Naive thymus-derived CD4-positive, alpha-beta T cell (primary cell): Measurements from ENCODE around the gene YIPF5. TPM values are rescaled to one million over a fixed set of nuclear protein-coding genes. Genes with fewer than 3 reads are reported as not detected.

Experiments used
- ATAC-seq: fragments of 150-1000 bp; cut with Tn5 transposase; 2 replicates; pipeline ENCODE4 v1.10.0; 2021; ENCODE audit warnings: mild to moderate bottlenecking, moderate library complexity
- CTCF ChIA-PET: fragments of 350-600 bp; sonication (Branson Sonifier 250); formaldehyde crosslinking; loops from one replicate; lab custom pipeline; 2021; ENCODE audit warnings: antibody characterized with exemption; lab: Charles Lee
- POLR2A ChIA-PET: fragments of 350-600 bp; sonication (Branson Sonifier 250); formaldehyde crosslinking; loops from one replicate; lab custom pipeline; 2021; ENCODE audit warnings: antibody characterized with exemption, inconsistent platforms; lab: Charles Lee
- DNase-seq, 9 donors: peaks; one replicate each; pipeline versions ENCODE4 v3.0.0 to v3.0.0-alpha.2; 2020 to 2022; ENCODE audit warnings: mixed read lengths in 1 of 9
- H3K27ac ChIP-seq: one replicate; pipeline ENCODE4 v1.7.0; 2013; ENCODE audit warnings: mild to moderate bottlenecking, low read depth, low read length, moderate library complexity
- H3K27me3 ChIP-seq, 2 donors: one replicate each; pipeline ENCODE4 v1.7.0; 2013; ENCODE audit warnings: low read length in 2 of 2, mild to moderate bottlenecking in 2 of 2, moderate library complexity in 2 of 2; ENCODE audit not compliant: control insufficient read depth in 2 of 2, insufficient read depth in 2 of 2
- H3K36me3 ChIP-seq, 3 experiments: 1 replicate in 2 of 3; 2 replicates in 1 of 3; pipeline ENCODE4 v1.7.0; 2013; ENCODE audit warnings: low read length in 3 of 3, mild to moderate bottlenecking in 3 of 3, moderate library complexity in 1 of 3; ENCODE audit not compliant: insufficient read depth in 3 of 3, control insufficient read depth in 2 of 3
- H3K4me1 ChIP-seq, 2 donors: one replicate each; pipeline ENCODE4 v1.7.0; 2013; ENCODE audit warnings: low read length in 2 of 2, mild to moderate bottlenecking in 2 of 2, moderate library complexity in 1 of 2; ENCODE audit not compliant: control insufficient read depth in 2 of 2, insufficient read depth in 2 of 2
- H3K4me3 ChIP-seq: 2 replicates; pipeline ENCODE4 v1.7.0; 2013; ENCODE audit warnings: mild to moderate bottlenecking, low read length
- H3K9me3 ChIP-seq, 3 experiments: 1 replicate in 2 of 3; 2 replicates in 1 of 3; pipeline ENCODE4 v1.7.0; 2013; ENCODE audit warnings: low read length in 3 of 3; ENCODE audit not compliant: control insufficient read depth in 2 of 3
- H3K27ac Mint-ChIP-seq, 9 donors: one replicate each; pipeline ENCODE4 v1.8.0; 2020 to 2022; ENCODE audit warnings: mixed read lengths in 9 of 9, mild to moderate bottlenecking in 8 of 9, moderate library complexity in 5 of 9, inconsistent platforms in 2 of 9
- H3K27me3 Mint-ChIP-seq, 5 donors: one replicate each; pipeline ENCODE4 v1.8.0; 2021 to 2022; ENCODE audit warnings: mixed read lengths in 5 of 5, mild to moderate bottlenecking in 1 of 5
- H3K36me3 Mint-ChIP-seq, 5 donors: one replicate each; pipeline ENCODE4 v1.8.0; 2020 to 2022; ENCODE audit warnings: mixed read lengths in 5 of 5, mild to moderate bottlenecking in 3 of 5, inconsistent platforms in 1 of 5
- H3K4me1 Mint-ChIP-seq, 7 donors: one replicate each; pipeline ENCODE4 v1.8.0; 2020 to 2022; ENCODE audit warnings: mixed read lengths in 7 of 7, mild to moderate bottlenecking in 3 of 7, inconsistent platforms in 1 of 7
- H3K4me3 Mint-ChIP-seq, 10 donors: one replicate each; pipeline ENCODE4 v1.8.0; 2020 to 2022; ENCODE audit warnings: mild to moderate bottlenecking in 10 of 10, mixed read lengths in 10 of 10, moderate library complexity in 6 of 10, inconsistent platforms in 2 of 10
- H3K9me3 Mint-ChIP-seq, 11 donors: one replicate each; pipeline ENCODE4 v1.8.0; 2020 to 2022; ENCODE audit warnings: mixed read lengths in 11 of 11, mild to moderate bottlenecking in 4 of 11, inconsistent platforms in 1 of 11, moderate library complexity in 1 of 11
- intact Hi-C, 2 donors: fragments of 100-400 bp; cut with micrococcal nuclease; formaldehyde crosslinking; loops; one replicate each; pipeline ENCODE4 v1.15.1; 2023
- polyA plus RNA-seq, 2 donors: library from polyadenylated mRNA; unstranded; fragments of 300-500 nt; fragmentation: Illumina TruSeq; gene quantifications; one replicate each; pipeline ENCODE4 v1.2.3, GENCODE V29; 2021
- total RNA-seq, 6 experiments: library from RNA in 5 of 6; stranded (reverse) in 5 of 6; gene quantifications; 1 replicate in 5 of 6; 2 replicates in 1 of 6; pipeline ENCODE4 v1.2.3 and lab custom pipeline; 2021 to 2026

YIPF5 gene
- 10 to 100 TPM; 27.0 to 49.2 (median 38.6) TPM for total RNA-seq
- 10 to 100 TPM; 49.7 to 62.9 TPM for polyA plus RNA-seq
- 42.1 reads per million, percentile 67 among the genes with 10 or more reads in this experiment for total RNA-seq (lab: John Stamatoyannopoulos, UW)

- no peaks in the 10 kb centered on the region for H3K9me3 ChIP-seq
- ChIA-PET POLR2A (interaction anchor here (0.6 to 8.2 kb wide), 10 partner anchors 9 to 1400 kb away, joined by 3 to 135 read pairs (median 4); partner anchors contain the start of genes ARHGAP26 and NR3C1), CTCF (interaction anchor here (0.6 to 4.3 kb wide), 5 partner anchors 13 to 770 kb away, joined by 3 to 25 read pairs (median 8); no protein-coding TSS in a partner anchor)
- H3K27ac ChIP-seq, result peak within 1 kb of the TSS; percentile 91
- peak within 1 kb of the TSS; percentile 85 to 96 (median 95) for H3K27ac Mint-ChIP-seq
- H3K4me3 ChIP-seq, result peak within 1 kb of the TSS; percentile 79
- peaks cover 15 to 19% of the 10 kb centered on the region in 2 donors for H3K4me1 ChIP-seq
- H3K36me3 ChIP-seq, result peaks cover 0 to 7% (median 6%) of the 10 kb centered on the region in 3 experiments
- H3K9me3 Mint-ChIP-seq, result no peaks in the 10 kb centered on the region
- H3K36me3 Mint-ChIP-seq, result peaks cover 0 to 14% (median 5%) of the 10 kb centered on the region in 5 donors
- peaks cover 0 to 29% (median 0%) of the 10 kb centered on the region in 5 donors for H3K27me3 Mint-ChIP-seq
- ATAC-seq (peak; percentile 98), DNase-seq (peak; percentile 90 to 98 (median 98))
- H3K27me3 ChIP-seq, result no peaks in the 10 kb centered on the region
- peak within 1 kb of the TSS; percentile 90 to 99 (median 94) for H3K4me3 Mint-ChIP-seq
- peaks cover 19 to 56% (median 52%) of the 10 kb centered on the region in 7 donors for H3K4me1 Mint-ChIP-seq
- intact Hi-C loops, result loop anchor here (1.0 to 5.0 kb wide), 10 partner anchors 13 to 1813 kb away; partner anchors contain the start of gene ARHGAP26 (in 1 of the 2)
Observed at GRCh38 chr5:144170276-144171024, at the start of gene YIPF5, which contains the start of gene KCTD16. YIPF5 (minus strand) TSS chr5:144170659; CDS start chr5:144169955, 704 bp downstream. KCTD16 (plus strand) TSS chr5:144170873.

GRCh38 chr5:144219869-144220268 lies 49.4 kb upstream of the YIPF5 start:
- DNase-seq, result no peak
- CTCF ChIA-PET, result no interaction called here
- Mint-ChIP-seq H3K9me3 (peaks cover 0 to 5% (median 0%) of the 10 kb centered on the region in 11 donors), H3K4me3 (no peak overlapping the region), H3K4me1 (no peaks in the 10 kb centered on the region), H3K27me3 (peaks cover 0 to 26% (median 18%) of the 10 kb centered on the region in 5 donors), H3K36me3 (peaks cover 0 to 4% (median 0%) of the 10 kb centered on the region in 5 donors), H3K27ac (no peak overlapping the region)
- no peak for ATAC-seq
- intact Hi-C loops, result no loop called here
- no peak overlapping the region for H3K4me3 ChIP-seq
- H3K27me3 ChIP-seq, result peaks cover 0 to 3% of the 10 kb centered on the region in 2 donors
- H3K4me1 ChIP-seq, result no peaks in the 10 kb centered on the region
- H3K27ac ChIP-seq, result no peak overlapping the region
- POLR2A ChIA-PET, result no interaction called here
- no peaks in the 10 kb centered on the region for H3K36me3 ChIP-seq
- H3K9me3 ChIP-seq, result no peaks in the 10 kb centered on the region

DNA sequence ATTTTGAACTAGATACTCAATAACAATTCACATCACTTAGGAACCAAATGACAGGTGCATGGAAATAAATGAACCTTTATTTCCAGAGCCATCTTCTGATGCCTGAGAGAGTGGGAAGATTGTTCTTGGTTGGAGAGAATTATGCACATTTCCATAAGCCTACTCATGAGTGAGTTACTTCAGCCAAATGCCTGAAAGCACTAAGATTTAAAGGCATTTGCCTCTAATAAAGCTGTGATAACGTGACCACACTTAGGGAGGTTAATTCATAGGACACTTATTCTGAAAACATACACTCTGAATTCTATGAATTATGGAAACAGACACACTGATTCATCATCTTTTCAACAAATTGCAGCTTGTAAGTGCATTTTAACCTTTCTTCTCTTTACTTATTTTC lies 40.2 kb upstream of the YIPF5 start:
- H3K9me3 ChIP-seq, result no peaks in the 10 kb centered on the region
- no peaks in the 10 kb centered on the region for H3K36me3 ChIP-seq
- no peak overlapping the region for H3K4me3 ChIP-seq
- Mint-ChIP-seq H3K27me3 (peaks cover 35 to 70% (median 49%) of the 10 kb centered on the region in 5 donors), H3K27ac (no peak overlapping the region), H3K9me3 (no peaks in the 10 kb centered on the region), H3K4me1 (peaks cover 0 to 2% (median 1%) of the 10 kb centered on the region in 7 donors), H3K36me3 (no peaks in the 10 kb centered on the region), H3K4me3 (no peak overlapping the region)
- intact Hi-C loops, result no loop called here
- ATAC-seq (no peak), DNase-seq (no peak)
- H3K4me1 ChIP-seq, result no peaks in the 10 kb centered on the region
- peaks cover 0 to 12% of the 10 kb centered on the region in 2 donors for H3K27me3 ChIP-seq
- POLR2A ChIA-PET, result no interaction called here
- CTCF ChIA-PET, result interaction anchor here (0.6 kb wide), 1 partner anchor 11 kb away, joined by 3 read pairs; no protein-coding TSS in a partner anchor
- H3K27ac ChIP-seq, result no peak overlapping the region

DNA sequence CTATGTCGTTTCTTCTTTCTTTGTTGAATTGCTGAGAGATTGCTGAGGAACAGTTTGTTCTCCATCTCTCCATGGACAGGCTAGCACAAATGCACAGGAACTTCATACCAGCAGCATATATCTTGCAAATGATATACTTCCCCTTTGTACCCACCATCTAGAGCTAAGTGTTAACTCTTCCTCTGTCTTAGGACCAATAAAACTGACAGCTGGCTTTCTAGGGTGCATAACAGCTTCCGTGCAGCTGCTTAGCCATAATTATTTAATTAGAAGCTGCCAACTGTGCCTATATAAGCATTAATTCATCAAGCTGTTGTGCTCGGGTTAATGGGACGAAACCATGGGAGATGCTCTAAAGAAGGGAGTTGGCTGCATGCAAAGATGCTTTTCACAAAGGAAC lies 38.9 kb upstream of the YIPF5 start:
- ATAC-seq (no peak), DNase-seq (no peak)
- Mint-ChIP-seq H3K36me3 (no peaks in the 10 kb centered on the region), H3K9me3 (no peaks in the 10 kb centered on the region), H3K27me3 (peaks cover 46 to 78% (median 52%) of the 10 kb centered on the region in 5 donors), H3K27ac (no peak overlapping the region), H3K4me1 (peaks cover 0 to 10% (median 6%) of the 10 kb centered on the region in 7 donors), H3K4me3 (no peak overlapping the region)
- Histone ChIP-seq H3K9me3 (no peaks in the 10 kb centered on the region), H3K36me3 (no peaks in the 10 kb centered on the region), H3K27me3 (peaks cover 0 to 12% of the 10 kb centered on the region in 2 donors), H3K27ac (no peak overlapping the region), H3K4me1 (no peaks in the 10 kb centered on the region), H3K4me3 (no peak overlapping the region)
- intact Hi-C loops, result loop anchor here in 1 of 2 donors (10.0 kb wide), 1 partner anchor 1925 kb away; no protein-coding TSS in a partner anchor
- POLR2A ChIA-PET, result interaction anchor here (0.8 kb wide), 1 partner anchor 240 kb away, joined by 3 read pairs; no protein-coding TSS in a partner anchor
- CTCF ChIA-PET, result no interaction called here

DNA sequence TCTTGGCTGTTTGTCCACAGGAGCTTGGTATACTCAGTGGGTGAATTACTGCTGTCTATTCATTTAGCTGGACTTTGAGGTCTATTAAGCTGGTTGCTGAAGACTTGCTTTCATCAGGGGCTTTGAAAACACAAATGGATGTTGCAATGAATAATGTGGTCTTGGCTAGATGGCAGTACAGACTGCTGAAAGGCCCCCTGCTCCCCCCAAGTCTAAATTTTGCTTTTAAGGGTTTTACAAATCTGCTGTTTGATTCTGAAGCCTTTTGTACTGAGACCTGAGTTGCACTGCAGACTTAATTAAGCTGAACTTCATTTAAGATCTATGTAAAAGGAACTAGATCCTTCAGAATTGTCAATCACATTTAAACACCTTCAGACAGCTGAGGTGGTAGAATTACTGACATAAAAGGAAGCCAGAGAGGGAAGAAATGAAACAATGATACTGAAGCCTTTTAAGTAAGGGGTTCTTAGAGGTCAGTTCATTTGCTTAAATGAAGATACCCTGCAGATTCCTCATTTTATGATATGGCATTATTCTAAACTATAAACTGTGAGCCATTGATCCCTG lies 37.5 kb upstream of the YIPF5 start:
- Histone ChIP-seq H3K4me3 (no peak overlapping the region), H3K9me3 (no peaks in the 10 kb centered on the region), H3K36me3 (no peaks in the 10 kb centered on the region), H3K4me1 (no peaks in the 10 kb centered on the region), H3K27ac (no peak overlapping the region), H3K27me3 (peaks cover 0 to 12% of the 10 kb centered on the region in 2 donors)
- POLR2A ChIA-PET, result no interaction called here
- CTCF ChIA-PET, result no interaction called here
- Mint-ChIP-seq H3K36me3 (no peaks in the 10 kb centered on the region), H3K27ac (no peak overlapping the region), H3K9me3 (no peaks in the 10 kb centered on the region), H3K4me1 (peaks cover 0 to 10% (median 6%) of the 10 kb centered on the region in 7 donors), H3K27me3 (peaks cover 48 to 79% (median 57%) of the 10 kb centered on the region in 5 donors), H3K4me3 (no peak overlapping the region)
- intact Hi-C loops, result loop anchor here in 1 of 2 donors (10.0 kb wide), 1 partner anchor 1927 kb away; no protein-coding TSS in a partner anchor
- no peak for ATAC-seq
- no peak for DNase-seq

DNA sequence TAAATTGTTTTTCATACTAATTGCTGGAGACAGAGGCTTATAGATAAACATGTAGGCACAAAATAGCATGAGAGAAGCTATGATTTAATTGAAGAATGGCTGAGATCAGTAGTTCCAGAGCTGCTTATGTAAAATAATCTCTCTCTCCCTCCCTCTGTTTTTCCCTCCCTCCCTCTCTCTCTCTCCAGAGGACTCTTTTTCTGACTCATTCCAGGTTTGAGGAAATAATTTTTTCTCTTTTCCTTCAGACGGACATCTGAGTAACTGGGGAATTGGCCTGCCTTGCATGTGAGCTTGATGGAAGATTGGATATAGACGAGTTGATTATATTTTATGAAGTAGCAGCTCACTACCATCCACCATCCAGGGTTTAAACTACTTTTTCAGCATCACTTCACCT lies 35.7 kb upstream of the YIPF5 start:
- Mint-ChIP-seq H3K9me3 (no peaks in the 10 kb centered on the region), H3K4me1 (peaks cover 0 to 10% (median 6%) of the 10 kb centered on the region in 7 donors), H3K4me3 (no peak overlapping the region), H3K27me3 (peaks cover 51 to 82% (median 58%) of the 10 kb centered on the region in 5 donors), H3K27ac (no peak overlapping the region), H3K36me3 (no peaks in the 10 kb centered on the region)
- DNase-seq, result no peak
- ATAC-seq, result no peak
- no peak overlapping the region for H3K27ac ChIP-seq
- H3K9me3 ChIP-seq, result no peaks in the 10 kb centered on the region
- H3K36me3 ChIP-seq, result no peaks in the 10 kb centered on the region
- POLR2A ChIA-PET, result interaction anchor here (1.1 kb wide), 1 partner anchor 14 kb away, joined by 3 read pairs; no protein-coding TSS in a partner anchor
- intact Hi-C loops, result loop anchor here in 1 of 2 donors (10.0 kb wide), 1 partner anchor 1929 kb away; no protein-coding TSS in a partner anchor
- CTCF ChIA-PET, result no interaction called here
- no peaks in the 10 kb centered on the region for H3K4me1 ChIP-seq
- H3K4me3 ChIP-seq, result no peak overlapping the region
- peaks cover 0 to 12% of the 10 kb centered on the region in 2 donors for H3K27me3 ChIP-seq
